Ovary (tissue), 3 donors: Measurements from ENCODE around the gene MYH11.

Experiments used
- EP300 ChIP-seq: sonication (generic); formaldehyde crosslinking; IDR thresholded peaks from one replicate; pipeline ENCODE4 v1.6.1; 2017; ENCODE audit warnings: antibody characterized with exemption
- POLR2A ChIP-seq: fragments of 450-650 bp; IDR thresholded peaks from one replicate; pipeline ENCODE4 v1.6.1; 2017; ENCODE audit warnings: antibody characterized with exemption, mild to moderate bottlenecking, moderate library complexity
- TF ChIP-seq, protein P1 (sequence below), 3 donors: fragments of 450-650 bp in 2 of 3; fragments of 200-600 bp in 1 of 3; IDR thresholded peaks; one replicate each; pipeline versions ENCODE4 v1.5.1 to v1.8.0; 2016 to 2022; ENCODE audit warnings: antibody characterized with exemption in 3 of 3, mild to moderate bottlenecking in 1 of 3
- donor health status: DM: no; HTN: no; CAD: no.

DNA sequence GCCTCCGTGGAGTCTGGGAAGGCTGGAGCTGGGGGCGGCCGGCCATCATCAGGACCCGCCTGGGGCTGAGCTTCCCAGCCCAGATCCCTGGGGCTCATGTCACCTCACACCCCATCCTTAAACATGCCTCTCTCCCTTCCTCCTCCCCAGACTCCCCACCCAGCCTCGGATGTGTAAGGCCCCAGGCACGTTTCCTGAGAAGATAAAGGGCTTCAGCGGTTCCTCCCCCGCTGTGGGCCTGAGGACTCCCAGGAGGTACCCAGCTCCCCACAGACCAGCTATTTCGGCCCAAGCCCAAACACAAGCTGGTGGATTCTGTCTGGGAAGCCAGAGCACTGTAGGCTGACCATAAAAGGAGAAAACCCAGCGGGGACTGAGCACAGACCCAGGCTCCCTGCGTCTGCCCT lies 49.2 kb downstream of the MYH11 start:
- TF ChIP-seq, protein P1, sequence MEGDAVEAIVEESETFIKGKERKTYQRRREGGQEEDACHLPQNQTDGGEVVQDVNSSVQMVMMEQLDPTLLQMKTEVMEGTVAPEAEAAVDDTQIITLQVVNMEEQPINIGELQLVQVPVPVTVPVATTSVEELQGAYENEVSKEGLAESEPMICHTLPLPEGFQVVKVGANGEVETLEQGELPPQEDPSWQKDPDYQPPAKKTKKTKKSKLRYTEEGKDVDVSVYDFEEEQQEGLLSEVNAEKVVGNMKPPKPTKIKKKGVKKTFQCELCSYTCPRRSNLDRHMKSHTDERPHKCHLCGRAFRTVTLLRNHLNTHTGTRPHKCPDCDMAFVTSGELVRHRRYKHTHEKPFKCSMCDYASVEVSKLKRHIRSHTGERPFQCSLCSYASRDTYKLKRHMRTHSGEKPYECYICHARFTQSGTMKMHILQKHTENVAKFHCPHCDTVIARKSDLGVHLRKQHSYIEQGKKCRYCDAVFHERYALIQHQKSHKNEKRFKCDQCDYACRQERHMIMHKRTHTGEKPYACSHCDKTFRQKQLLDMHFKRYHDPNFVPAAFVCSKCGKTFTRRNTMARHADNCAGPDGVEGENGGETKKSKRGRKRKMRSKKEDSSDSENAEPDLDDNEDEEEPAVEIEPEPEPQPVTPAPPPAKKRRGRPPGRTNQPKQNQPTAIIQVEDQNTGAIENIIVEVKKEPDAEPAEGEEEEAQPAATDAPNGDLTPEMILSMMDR (IDR thresholded peaks at IDR 0.05): no peak
- TF ChIP-seq POLR2A (no peak), EP300 (no peak)
